ENCODE measurements around the gene SSPN.
A peak's percentile ranks its signal among the peaks of the same experiment; 100 is the strongest.

Gene SSPN, protein sequence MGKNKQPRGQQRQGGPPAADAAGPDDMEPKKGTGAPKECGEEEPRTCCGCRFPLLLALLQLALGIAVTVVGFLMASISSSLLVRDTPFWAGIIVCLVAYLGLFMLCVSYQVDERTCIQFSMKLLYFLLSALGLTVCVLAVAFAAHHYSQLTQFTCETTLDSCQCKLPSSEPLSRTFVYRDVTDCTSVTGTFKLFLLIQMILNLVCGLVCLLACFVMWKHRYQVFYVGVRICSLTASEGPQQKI

DNA sequence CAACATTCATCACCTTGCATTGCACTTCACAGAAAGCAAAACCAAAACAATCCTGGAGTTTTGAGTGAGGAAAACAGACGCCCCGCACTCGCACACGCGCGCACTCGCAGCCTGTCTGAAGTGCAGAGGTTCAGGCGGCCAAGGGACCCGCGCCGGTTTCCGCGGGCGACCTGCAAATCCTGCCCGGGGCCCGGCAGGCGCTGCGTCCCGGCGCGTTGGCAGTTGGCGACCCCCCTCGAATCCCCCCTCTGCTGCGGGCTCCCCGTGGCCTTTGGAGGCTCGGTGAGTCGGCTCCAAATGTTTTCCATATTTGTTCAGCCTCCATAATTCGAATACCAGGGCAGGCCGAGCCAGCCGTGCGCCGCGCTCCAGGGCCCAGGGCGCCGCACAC is at the start of gene SSPN:
SSPN (plus strand) TSS at position 324 of the 391 bp plus-strand sequence. CDS start 100 bp downstream, outside the sequence.
- peak; percentile 69 for DNase-seq

DNA sequence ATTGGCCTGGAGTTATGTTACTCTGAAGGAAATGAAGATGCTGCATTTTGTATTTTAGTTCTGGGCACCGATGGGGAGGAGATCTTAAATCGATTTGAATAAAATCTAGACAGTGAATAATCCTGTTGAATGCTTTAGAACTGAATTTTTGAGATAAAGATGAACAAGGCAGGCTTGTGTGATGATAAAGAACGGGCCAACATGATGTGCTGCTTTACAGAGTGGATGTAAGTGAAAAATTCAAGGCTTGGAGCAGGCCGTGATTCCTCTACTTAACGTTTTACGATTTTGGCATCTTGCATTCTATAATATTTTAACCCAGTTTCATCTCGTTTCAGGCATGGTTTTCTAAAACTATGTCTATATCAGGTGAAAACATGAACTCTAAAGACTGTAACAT is 47.1 kb upstream of the SSPN start:
- DNase-seq = no peak

DNA sequence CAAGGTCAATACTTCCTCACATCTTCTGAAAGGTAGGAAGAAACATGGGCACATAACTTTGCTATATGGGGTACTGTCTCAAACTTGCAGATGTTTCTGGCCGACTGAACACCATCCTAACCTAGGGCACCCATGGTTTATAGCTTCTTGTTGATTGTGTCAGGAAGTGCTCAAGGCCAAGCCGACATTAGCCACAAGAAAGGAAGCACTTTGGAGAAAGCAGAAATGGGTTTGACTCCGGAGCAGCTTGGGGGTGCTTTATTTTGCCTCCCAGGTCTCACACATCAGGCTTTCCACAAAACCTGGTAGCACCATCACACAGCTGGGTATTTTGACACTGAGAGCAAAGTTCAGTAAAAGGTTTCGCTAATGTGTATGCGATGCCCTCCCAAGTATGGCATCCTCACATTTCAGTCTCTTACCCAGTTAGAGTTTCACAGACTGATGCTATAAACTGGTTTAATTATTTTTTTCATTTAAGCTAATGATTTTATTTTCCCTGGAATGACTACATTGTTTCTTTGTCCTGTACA is 45.3 kb upstream of the SSPN start:
- no peak for DNase-seq

DNA sequence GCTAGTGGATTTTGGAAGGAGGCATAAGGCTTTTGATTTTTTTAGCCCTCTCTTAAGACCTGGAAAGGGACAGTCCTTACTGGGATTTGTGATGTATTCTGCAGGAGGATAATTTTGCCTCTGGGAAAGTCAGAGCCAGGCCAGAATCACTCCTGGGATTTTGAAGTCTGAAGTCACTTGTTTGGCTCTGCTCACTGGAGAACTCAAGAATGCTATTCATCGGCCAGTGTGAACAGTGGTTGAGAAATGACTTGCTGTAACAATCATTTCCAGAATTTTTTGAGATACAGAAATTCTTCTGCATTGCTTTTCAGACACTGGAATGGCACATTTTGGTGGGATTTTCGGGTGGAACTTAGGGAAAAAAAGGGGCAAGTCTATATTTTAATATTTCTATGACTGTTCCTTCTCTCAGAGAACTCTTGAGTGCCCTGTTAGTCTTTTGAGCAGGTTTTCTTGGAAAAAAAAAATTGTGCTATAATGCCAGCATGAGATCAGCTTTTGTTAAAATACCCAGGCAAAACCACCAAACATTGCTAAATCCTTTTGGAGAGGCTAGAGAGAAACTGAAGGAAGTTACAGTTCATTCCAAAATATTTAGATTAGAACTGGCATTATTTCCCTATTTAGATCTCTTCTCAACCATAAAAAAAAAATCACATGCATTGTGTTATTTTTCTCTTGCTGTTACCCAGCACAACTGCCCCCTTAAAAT is 44.5 kb upstream of the SSPN start:
- DNase-seq = peak; percentile 55

DNA sequence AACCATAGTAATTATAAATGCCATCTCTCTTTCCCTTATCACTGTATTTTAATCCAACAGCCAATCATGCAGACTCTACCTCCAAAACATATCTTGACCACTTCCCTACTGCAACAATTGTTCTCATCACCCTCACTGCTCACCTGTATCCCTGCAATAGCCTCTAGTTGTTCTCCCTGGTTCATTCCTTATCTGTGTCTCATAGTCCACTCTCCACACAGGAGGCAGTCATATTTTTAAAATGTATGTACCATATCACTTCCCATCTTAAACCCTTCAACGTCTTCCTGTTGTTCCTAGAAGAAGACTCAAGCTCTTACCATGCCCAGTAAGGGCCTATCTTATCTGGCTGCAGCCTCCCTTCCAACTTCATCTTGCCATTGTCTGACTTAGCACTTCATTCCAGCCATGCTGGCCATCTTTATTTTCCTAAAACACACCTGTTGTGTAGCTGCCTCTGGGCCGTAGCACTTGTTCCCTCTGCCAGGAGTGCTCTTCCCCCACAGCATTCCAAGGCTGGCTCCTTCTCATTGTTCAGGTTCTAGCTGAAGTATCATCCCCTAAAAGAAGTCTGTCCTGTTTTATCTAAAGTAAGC is 42.8 kb upstream of the SSPN start:
- peak; percentile 10 for DNase-seq

DNA sequence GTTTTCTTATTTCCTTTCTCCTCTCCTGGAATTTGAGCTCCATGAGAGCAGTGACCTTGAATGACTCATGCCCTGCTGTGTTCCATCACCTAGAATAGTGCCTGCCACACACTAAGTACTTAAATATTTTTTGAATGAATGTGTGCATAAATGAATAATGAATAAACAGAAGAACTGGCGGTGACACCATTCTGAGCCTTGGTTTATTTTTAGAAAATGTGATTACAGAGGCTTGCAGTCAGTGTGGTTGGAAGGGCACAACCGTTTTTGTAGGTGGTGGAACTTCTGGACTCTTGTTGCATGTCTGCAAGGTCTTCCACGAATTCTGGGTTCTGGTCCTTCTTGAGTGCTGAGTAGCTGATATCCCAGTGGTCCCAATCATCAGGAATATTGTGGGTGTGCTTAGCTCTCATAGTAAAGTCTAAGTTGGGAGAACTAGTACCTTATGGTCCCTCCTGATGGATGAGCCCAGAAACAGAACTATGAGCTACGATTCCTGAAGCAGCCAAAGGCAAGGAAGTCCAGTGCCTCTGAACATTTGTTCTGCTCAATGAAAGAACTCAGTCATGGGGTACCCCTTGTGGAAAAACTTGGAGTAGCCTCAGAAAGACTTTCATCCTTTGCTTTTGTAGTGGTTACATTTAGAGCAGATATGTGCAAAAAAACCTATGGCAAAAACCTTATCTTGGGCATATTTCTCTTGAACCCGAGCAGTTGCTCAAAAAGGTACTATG is 41.8 kb upstream of the SSPN start:
- DNase-seq = peak; percentile 96

DNA sequence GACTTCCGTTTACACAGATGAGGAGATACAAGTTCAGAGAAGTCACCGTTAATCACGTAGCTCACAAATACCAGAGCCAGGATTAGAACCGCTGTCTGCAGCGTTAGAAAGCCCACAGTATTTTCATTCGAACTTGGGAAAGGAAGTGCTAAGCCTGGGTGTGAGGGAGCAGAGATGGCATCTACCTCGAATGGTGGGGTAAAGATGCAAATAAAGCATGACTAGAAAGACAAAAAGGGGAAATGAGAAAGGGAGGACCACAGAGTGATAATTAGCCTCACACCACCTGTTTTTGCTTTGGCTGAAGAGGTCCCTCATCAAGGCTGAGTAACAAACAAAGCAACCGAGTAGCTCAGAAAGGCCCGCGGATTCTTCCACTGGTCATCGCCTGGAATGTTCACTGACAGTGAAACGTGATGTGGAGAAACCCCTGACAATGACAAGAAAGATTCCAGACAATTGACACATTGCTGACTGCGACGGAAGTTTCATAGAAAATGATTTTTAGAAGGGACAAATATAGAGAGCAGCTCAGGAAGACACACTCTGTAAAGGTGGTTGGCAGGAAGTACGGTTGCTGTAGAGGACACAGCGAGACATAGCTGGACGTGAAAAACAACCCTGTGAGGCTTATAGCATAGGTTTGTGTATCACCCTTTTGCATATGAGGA is 39.0 kb upstream of the SSPN start:
- no peak for DNase-seq

DNA sequence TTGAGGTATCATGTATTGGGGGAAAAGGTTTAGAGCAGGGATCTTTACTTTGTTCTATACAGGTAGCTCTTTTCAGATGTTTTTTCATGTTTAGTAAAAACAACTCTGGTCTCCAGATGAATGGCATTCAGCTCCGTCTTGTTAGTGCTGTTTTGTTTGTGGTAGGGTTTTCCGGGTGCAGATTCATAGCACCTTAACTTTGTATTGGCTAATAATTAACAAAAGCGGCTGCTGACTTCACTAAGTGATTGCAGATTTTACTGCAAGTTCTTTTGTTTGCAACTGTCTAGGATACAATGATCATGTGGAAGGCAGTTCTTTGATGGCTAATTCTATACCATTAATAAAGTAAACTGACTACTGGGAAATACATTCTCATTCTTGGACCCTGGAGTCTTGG is 38.4 kb upstream of the SSPN start:
- DNase-seq = no peak

DNA sequence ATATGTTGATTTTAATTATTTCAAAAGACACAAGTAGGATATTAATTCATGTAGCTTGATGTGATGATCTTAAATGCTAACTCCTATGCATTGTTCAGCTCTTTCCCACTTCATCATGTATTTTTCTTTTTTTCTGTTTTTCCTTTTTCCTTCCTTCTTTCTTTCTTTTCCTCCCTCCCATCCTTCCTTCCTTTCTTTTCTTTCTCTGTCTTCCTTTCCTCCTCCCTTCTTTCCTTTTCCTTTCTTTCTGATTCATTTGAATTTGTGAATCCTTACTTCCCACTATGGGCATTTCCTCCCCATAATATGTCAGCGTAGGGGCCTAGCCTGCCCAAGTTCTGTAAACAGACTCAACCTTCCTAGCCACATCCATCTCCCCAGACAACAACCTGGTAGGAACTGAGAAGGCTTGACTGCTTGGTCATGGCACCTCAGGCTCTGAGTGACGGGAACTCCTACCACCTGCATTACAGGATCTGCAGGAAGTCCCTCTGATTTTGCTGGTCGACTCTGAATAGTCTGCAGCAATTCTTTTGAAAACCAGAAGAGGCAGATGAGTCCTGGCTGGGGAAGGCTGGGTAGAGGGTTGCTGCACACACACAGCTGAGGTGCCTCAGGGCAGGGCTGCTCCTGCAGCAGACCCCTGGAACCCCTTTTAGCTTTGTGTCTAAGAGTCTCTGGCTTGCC is 37.2 kb upstream of the SSPN start:
- DNase-seq = no peak

DNA sequence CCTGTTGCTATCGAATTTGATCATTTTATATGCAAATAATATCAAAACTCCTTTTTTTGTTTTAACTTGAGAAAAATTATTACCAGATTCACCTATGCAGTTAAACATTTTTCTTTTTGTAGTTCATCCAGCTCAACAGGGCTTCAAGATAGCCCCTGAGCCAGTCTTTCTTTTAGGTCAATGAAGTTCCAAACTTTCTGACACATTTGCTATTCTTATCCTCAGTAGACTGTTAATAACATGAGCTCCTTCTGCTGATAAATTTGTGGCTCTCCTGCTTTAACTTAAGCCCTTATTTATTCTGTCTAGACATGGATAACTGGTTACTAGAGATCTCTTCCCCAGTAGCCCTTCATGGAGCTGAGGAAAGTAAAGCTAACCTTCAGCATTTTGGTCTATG is 33.2 kb upstream of the SSPN start:
- DNase-seq = no peak

DNA sequence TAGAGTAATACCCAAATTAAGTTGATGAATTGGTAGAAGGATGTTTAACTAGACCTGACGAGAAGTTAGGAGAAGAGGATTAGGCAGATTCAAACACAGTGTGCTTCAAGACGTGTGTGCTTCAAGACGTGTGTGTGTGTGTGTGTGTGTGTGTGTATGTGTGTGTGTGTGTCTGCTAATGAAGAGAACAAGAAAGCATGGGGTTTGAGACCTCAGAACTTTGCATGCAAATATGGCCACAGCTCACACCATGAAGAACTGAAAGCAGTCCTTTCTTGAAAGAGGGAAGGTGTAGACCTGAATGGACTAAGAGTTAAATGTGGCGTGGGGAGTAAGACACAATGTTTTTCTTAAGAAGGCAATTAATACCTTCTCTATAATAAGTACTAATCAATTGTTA is 32.5 kb upstream of the SSPN start:
- no peak for DNase-seq

DNA sequence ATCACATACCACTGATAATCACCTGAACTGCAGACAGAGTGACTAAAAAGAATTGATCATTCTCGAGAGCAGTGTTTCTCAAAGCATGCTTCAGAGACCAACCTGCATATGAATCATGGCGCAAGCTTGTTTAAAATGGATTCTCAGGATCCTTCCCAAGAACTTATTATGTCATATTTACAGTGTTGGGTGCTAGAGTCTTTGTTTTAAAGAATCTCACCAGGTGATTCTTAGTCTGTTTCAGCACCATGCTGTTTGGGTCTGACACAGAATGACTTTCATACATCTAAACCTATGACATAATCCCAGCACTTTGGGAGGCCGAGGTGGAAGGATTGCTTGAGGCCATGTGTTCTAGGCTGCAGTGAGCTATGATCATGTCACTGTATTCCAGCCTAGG is 31.3 kb upstream of the SSPN start:
- DNase-seq = no peak

DNA sequence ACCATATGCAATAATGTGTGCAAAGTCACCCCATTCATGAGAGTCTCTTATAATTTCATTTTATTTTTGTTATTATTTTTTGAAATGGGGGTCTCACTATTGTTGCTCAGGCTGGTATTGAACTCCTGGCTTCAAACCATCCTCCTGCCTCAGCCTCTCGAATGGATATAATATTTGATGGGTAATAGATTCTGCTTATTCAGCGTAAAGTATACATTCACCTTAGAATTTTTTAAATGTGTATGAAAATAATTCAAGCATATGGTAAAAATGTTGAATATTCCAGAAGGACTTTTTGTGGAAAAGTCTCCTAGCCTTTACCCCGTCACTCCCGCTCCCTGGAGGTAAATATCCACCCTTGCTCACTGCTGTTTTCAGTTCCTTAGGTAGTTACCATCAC is 23.4 kb upstream of the SSPN start:
- no peak for DNase-seq

DNA sequence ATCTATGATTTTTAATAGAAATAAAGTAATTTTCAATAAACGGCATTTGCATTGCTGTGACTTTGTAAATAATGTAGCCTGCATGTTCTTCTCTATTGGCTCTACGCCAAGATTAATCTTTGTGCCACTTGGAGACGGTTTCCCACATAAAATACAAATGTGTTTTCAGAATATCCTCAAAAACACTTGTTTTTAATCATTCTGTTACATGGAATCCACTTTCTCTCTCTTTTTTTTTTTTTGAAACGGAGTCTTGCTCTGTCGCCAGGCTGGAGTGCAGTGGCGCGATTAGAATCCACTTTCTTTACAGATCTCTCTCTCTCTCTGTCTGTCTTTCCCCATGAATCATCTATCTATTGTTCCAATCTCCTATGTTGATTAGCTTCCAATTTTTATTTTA is 22.8 kb upstream of the SSPN start:
- no peak for DNase-seq

DNA sequence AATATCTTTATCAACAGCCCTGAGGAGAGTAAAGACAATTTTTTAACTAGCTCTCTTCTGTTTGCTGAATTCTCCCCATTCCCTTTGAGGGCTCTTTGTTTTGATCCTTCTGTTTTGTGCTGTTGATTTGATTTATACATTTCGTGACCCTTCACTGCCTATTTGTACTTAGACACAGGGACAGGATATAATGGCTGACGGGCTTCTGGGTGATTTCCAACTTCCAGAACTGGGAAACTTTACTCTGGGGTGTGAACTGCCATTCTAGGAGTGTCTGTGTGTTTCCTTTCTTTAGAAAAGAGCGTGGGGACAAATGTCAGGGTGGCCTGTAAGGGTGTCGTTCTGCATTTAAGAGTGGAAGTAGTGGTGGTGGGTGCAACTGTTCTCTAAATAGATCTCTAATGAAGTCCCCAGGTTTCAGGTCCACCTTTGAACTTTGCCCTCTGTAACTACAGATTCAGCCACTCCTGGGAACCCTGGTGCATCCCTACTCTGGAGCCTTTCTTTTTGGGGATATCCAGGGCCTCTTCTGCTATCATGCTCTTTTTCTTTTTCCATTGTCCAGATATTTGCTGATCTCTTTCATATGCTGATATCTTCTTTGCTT is 22.3 kb upstream of the SSPN start:
- DNase-seq = no peak

DNA sequence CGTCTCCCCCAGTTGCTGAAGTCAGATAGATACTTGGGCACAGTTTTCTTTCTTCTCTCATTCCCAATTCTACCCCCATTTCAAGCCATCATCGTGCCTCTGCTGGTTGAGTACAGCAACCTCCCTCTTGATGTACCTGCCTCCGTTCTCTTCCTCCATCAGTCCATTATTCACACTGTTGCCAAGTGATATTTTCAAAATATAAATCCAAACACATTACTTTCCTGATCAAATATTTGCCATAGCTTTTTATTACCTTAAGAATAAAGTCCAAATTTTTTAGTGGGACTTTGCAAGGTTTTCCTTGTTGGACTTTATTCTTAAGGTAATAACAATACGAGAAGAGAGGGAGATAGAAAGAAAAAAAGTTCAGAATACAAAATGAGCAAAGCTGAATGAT is 18.6 kb upstream of the SSPN start:
- DNase-seq = no peak

DNA sequence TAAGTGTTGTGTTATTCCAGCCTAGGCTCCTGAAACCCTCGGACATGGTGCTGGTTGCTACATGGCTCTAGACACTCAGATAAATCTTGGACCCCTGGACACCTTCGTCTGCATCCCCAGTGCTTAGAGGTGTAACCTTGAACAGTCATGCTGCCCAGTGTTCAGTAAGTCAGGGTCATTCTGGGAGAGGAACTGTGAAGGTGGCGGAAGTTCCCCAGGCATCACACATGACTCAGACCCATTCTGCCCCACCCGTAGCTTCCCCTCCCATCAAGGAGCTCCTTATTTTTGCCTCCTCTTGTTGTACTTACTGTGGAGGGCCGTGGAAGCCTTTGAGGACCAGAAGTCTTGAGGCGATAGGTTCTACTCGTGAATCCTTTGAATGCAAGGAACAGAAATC is 18.1 kb upstream of the SSPN start:
- DNase-seq = no peak

DNA sequence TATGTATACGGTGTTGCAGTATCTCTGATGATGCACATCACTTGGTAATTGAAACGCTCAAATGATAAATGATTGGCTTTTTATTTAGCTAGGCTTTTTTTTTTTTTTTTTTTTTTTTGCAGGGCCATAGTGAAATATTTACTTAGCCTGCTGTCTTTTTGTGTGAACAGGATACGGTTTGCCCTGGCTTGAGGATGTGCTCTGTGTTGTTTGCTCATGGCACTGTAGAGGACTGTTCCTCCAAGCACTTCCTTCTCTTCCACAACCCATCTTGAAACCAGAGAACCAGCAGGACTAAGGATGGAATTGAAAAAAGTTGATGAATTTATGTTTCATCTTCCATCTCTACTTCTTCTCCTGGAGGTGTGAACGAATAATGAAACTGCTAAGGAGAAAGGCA is 15.5 kb upstream of the SSPN start:
- DNase-seq = no peak

DNA sequence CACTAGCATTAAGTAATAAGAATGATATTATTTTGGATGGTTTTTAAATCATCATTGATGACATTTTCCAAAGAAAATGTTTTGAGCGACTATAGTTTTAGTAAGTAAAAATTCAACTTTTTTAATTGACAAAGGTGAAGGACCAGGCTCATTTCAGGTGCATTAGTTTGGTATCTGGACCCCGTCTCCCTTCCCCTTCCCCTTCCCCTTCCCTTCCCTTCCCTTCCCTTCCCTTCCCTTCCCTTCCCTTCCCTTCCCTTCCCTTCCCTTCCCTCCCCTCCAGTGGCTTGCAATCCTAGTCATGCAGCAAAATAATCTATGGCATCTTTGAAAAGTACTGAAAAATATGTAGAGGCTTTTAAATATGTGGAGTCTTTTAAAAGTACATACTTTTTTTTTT is 13.0 kb upstream of the SSPN start:
- no peak for DNase-seq

DNA sequence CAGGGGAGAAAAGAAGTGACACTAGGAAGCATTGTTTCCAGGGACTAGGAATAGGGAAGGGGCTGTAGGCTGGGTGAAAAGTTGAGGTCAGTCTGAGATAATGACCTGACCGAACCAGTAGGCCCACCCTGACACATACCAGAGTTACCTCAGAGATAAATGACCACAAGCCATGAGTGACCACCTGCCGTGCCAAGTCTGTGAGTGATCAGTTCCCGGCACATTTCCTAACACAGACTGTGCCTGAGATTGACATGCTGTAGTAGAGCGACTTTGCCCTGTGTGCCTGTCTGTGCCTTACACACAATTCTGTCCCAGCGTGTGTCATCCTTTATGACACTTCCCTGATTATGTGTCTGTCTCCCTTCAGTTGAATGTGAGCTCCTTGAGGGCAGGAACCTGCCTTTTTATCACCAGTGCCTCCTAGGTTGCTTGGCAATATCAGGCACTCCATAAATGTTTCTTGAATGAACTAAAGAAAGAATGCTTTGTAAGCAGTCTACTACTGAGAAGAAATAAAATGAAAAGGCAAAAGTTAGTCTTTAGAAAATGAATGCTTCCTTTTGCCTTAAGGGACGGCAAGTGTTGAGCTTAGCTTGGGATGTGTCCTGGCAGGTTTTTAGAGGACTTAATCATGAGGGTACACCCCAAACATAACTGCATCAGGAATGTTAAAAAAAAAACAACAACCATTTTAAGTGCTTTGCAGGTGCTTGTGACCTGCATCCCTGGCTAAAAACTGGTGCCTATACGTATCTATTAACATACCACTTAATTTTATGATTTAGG is 9.6 kb upstream of the SSPN start:
- DNase-seq = no peak

All from EL (cell line).